HG02623 (cell line): Measurements from ENCODE around the gene GARS1.

ENCODE experiments used
- ATAC-seq: cut with Tn5 transposase; IDR thresholded peaks from one replicate; pipeline ENCODE4 v1.9.1; 2021; ENCODE audit warnings: moderate library complexity; ENCODE audit not compliant: unreplicated experiment

GARS1 gene

DNA sequence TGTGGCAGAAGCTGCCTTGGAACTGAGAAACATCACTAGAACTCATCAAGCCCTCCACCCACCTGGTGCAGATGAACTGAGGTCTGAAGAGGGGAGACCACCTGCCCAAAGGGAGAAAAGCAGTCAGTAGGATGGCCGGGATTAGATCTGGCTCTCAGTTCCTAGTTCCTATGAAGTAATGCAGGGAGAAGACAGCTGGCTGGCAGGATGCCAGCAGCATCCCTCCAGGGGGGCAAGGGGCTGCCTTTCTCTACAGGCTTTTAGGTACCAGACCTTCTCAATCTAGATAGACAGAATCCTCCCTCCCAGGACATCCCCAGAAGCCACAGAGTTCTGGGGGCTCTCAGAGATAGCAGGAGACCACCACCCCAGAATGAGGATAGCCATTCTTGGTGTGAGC lies 79.7 kb downstream of the GARS1 start:
- ATAC-seq: no peak

DNA sequence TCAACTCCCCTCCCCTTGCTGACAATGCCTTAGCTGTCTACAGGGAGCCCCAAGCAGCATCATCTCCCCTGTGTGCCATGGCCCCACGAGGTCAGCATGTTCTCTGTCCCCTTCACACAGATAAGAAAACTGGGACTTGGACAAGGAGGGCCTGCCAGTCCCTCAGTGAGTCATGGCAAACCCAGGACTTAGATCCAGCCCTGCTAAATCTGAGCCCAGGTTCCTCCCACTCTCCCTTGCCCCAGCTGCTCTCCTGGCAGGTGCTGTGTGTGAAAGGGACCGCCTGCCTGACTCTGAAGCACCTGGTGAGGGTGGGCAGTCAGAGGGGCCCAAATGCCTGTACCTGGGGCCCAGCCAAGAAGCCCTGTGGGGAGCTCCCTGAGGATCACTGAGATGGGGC lies 80.2 kb downstream of the GARS1 start:
- no peak for ATAC-seq

DNA sequence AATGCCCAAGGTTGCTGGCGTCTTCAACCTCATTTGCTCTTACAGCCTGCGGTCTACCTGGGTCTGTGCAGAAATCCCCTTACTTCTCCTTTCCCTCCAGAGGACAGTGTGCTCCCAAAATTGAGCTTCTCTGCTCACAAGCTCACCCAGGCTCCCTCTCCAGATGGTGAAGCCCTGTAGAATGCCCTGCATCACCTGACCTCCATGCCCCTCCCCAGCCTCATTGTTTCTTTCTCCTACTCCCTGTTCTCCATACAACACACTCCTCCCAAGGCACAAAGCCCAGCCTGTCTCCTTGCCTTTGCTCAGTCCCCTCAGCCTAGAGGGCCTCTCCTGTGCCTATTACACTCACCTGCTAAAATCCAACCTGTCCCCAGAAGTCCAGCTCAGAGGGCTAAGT lies 84.1 kb downstream of the GARS1 start:
- no peak for ATAC-seq

GRCh38 chr7:30679664-30680063 lies 85.0 kb downstream of the GARS1 start:
- no peak for ATAC-seq

GRCh38 chr7:30681331-30681797 lies 86.7 kb downstream of the GARS1 start:
- no peak for ATAC-seq

GRCh38 chr7:30681815-30682211 lies 87.1 kb downstream of the GARS1 start:
- ATAC-seq: no peak

- no peak for ATAC-seq
These were observed 87.8 kb downstream of the GARS1 start, which contains the start of gene CRHR2 for GRCh38 chr7:30682212-30683083. Gene CRHR2, minus strand, starts transcription at chr7:30682456. Its CDS starts 176 bp downstream, at chr7:30682280.

DNA sequence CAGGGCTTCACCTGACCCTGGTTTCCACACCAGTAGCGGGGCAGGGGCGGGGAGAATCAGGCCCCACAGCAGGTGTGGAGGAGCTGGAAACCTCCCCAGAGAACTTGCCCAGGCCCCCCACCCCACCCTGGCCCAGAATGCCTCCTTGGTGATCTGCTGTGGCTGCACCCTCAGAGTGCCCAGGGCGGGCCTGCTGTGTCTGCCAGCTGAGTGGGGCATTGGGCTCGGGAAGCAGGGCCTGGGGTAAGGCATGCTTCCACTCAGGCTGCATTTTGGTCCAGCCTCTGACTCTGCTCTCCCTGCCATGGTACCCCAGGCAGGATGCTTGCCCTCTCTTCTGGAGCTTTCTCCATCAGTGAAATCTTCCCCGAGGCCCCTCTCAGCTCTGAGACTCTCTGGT lies 88.6 kb downstream of the GARS1 start:
- no peak for ATAC-seq
